Retinal pigment epithelial cell (primary cell): Measurements from ENCODE around the gene ERVH48-1.
A peak's percentile ranks its signal among the peaks of the same experiment; 100 is the strongest.
"Not testable (repeated sequence)": the region's sequence is repeated elsewhere in the genome, so short reads cannot be mapped to it uniquely, and the experiment has no call there.

Source experiments
- DNase-seq: peaks from one replicate; pipeline ENCODE4 v3.0.0-alpha.2; 2010; ENCODE audit warnings: low read depth
- H3K4me3 ChIP-seq: 2 replicates; pipeline ENCODE4 v1.5.1; 2011; ENCODE audit warnings: mild to moderate bottlenecking, low read length, control low read depth, moderate library complexity
- CTCF ChIP-seq: conservative IDR thresholded peaks from 2 replicates; pipeline ENCODE4 v1.5.1; 2011; ENCODE audit warnings: low read depth, low read length, control low read depth, inconsistent platforms

Gene ERVH48-1

GRCh38 chr21:42925114-42925926, at the start of gene ERVH48-1:
Gene ERVH48-1, minus strand, starts transcription at chr21:42925630. Its CDS starts 6,624 bp downstream, at chr21:42919006.
- no peak within 1 kb of the TSS for H3K4me3 ChIP-seq
- TF ChIP-seq CTCF = no peak
- no peak for DNase-seq

- TF ChIP-seq CTCF = no peak
- DNase-seq = peak; percentile 91
- peak within 1 kb of the TSS; percentile 81 for H3K4me3 ChIP-seq
Observed at GRCh38 chr21:42973991-42974831, 48.8 kb upstream of the ERVH48-1 start, which contains the start of gene PKNOX1. Gene PKNOX1, plus strand, starts transcription at chr21:42974562. Its CDS starts 29,820 bp downstream, at chr21:43004382.

- TF ChIP-seq CTCF = no peak
- H3K4me3 ChIP-seq = peak overlapping the region; percentile 58
- no peak for DNase-seq
Observed at GRCh38 chr21:42973309-42973990, 48.0 kb upstream of the ERVH48-1 start.

GRCh38 chr21:42971897-42972275, 46.5 kb upstream of the ERVH48-1 start:
- no peak for DNase-seq
- TF ChIP-seq CTCF = no peak
- no peak overlapping the region for H3K4me3 ChIP-seq

- DNase-seq = no peak
- no peak for TF ChIP-seq CTCF
- no peak overlapping the region for H3K4me3 ChIP-seq
Observed at GRCh38 chr21:42970946-42971653, 45.7 kb upstream of the ERVH48-1 start.

GRCh38 chr21:42969193-42969600, 43.8 kb upstream of the ERVH48-1 start:
- no peak for TF ChIP-seq CTCF
- H3K4me3 ChIP-seq = no peak overlapping the region
- no peak for DNase-seq

- H3K4me3 ChIP-seq, DNase-seq: not testable (repeated sequence)
Observed at GRCh38 chr21:42967616-42968015, 42.2 kb upstream of the ERVH48-1 start.
